Mucosa of descending colon (tissue), 3 donors: ENCODE data around the gene CCN5. TPM values are rescaled to one million over a fixed set of nuclear protein-coding genes. Genes with fewer than 3 reads are reported as not detected.

ENCODE experiments used
- ATAC-seq: fragments of 200-7000 bp; cut with Tn5 transposase; one replicate; pipeline ENCODE4 v1.9.1; 2020; ENCODE audit warnings: mild to moderate bottlenecking, moderate library complexity
- DNase-seq, 3 donors: peaks; one replicate each; pipeline ENCODE4 v3.0.0-alpha.2; 2020
- H3K36me3 ChIP-seq: fragments of 200-600 bp; one replicate; pipeline ENCODE4 v1.8.0; 2021; ENCODE audit warnings: low read depth, mild to moderate bottlenecking
- H3K4me1 ChIP-seq: fragments of 200-600 bp; one replicate; pipeline ENCODE4 v1.8.0; 2021; ENCODE audit warnings: low read depth, mild to moderate bottlenecking
- H3K4me3 ChIP-seq: fragments of 200-600 bp; one replicate; pipeline ENCODE4 v1.8.0; 2021; ENCODE audit warnings: mild to moderate bottlenecking
- H3K9me3 ChIP-seq: fragments of 200-600 bp; one replicate; pipeline ENCODE4 v1.8.0; 2021; ENCODE audit warnings: mild to moderate bottlenecking
- CTCF ChIP-seq: fragments of 200-600 bp; IDR thresholded peaks from one replicate; pipeline ENCODE4 v1.8.0; 2022; ENCODE audit warnings: antibody characterized with exemption, mild to moderate bottlenecking
- intact Hi-C, 2 donors: fragments of 100-400 bp; cut with DNase I in 1 of 2; cut with micrococcal nuclease in 1 of 2; formaldehyde crosslinking; loops; one replicate each; pipeline versions ENCODE4 v1.11.0 to v1.11.1; 2022; cut with DNase I, micrococcal nuclease
- total RNA-seq, 3 donors: library from RNA; stranded (reverse); fragmentation: NEBNext Ultra II Directional in 2 of 3; extraction: Animal tissue kit (Norgen Biotek cat#: 25700) in 2 of 3; gene quantifications; one replicate each; pipeline versions ENCODE4 v1.2.1 to v1.2.4, GENCODE V29; 2021 to 2023
- donor health status: DM: no; HTN: no; CAD: no; lungs with moderate emphysema.
- donor health status: DM: no; HTN: no; CAD: no.
- donor health status: DM: no; HTN: yes; CAD: no.

The CCN5 gene
- total RNA-seq, 3 donors from 2014 or later: 1.7 to 6.3 (median 4.2) TPM

DNA sequence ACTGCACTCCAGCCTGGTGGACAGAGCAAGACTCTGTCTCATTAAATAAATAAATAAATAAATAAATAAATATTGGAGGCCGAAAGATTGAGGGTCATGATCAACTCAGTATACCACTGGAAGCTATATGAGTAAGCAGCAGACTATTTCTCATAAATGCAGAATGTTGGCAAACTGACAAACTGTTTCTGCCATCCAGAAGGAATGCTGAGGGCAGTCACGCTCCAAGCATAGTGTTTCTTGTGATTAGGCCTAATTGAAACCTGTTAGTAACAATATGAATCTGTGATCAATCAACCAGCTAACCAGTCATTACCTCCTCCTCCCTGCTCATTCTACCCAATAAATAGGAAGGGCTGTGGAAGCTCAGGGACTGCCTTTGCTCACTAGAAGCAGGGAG, 15.3 kb downstream of the CCN5 start:
- ATAC-seq: no peak
- DNase-seq: no peak
- Histone ChIP-seq H3K4me1 (no peaks in the 10 kb centered on the region), H3K36me3 (no peaks in the 10 kb centered on the region), H3K4me3 (no peak overlapping the region), H3K9me3 (no peaks in the 10 kb centered on the region)
- intact Hi-C loops: loop anchor here in 1 of 2 donors (5.0 kb wide), 1 partner anchor 43 kb away; no protein-coding TSS in a partner anchor
- TF ChIP-seq CTCF: no peak

GRCh38 chr20:44731657-44732056, 16.5 kb downstream of the CCN5 start:
- Histone ChIP-seq H3K9me3 (no peaks in the 10 kb centered on the region), H3K4me1 (no peaks in the 10 kb centered on the region), H3K36me3 (no peaks in the 10 kb centered on the region), H3K4me3 (no peak overlapping the region)
- TF ChIP-seq CTCF: no peak
- DNase-seq (no peak), ATAC-seq (no peak)
- intact Hi-C loops: loop anchor here (2.0 to 5.0 kb wide), 2 partner anchors 44 to 47 kb away; no protein-coding TSS in a partner anchor

DNA sequence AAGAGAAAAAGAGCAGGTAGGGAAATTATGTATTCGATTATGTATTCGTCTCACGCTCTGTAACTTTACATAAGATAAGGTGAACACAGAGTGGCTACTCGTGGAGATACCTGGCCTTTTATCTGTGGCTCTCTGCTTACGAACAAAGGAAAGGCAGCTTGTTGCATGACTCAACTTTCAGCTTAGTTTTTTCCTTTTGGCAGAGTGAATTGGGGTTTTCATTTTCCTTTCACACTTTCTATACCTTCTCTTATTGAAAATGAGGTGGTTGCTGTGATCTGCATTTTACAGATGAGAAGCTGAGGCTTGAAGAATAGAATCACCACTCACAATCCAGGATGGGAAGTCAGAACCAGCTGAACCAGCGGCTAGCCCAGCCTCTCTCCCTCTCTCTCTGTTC, 17.2 kb downstream of the CCN5 start:
- DNase-seq (no peak), ATAC-seq (no peak)
- Histone ChIP-seq H3K4me3 (no peak overlapping the region), H3K9me3 (no peaks in the 10 kb centered on the region), H3K4me1 (no peaks in the 10 kb centered on the region), H3K36me3 (no peaks in the 10 kb centered on the region)
- TF ChIP-seq CTCF: no peak
- intact Hi-C loops: loop anchor here (2.0 to 5.0 kb wide), 2 partner anchors 45 to 48 kb away; no protein-coding TSS in a partner anchor

DNA sequence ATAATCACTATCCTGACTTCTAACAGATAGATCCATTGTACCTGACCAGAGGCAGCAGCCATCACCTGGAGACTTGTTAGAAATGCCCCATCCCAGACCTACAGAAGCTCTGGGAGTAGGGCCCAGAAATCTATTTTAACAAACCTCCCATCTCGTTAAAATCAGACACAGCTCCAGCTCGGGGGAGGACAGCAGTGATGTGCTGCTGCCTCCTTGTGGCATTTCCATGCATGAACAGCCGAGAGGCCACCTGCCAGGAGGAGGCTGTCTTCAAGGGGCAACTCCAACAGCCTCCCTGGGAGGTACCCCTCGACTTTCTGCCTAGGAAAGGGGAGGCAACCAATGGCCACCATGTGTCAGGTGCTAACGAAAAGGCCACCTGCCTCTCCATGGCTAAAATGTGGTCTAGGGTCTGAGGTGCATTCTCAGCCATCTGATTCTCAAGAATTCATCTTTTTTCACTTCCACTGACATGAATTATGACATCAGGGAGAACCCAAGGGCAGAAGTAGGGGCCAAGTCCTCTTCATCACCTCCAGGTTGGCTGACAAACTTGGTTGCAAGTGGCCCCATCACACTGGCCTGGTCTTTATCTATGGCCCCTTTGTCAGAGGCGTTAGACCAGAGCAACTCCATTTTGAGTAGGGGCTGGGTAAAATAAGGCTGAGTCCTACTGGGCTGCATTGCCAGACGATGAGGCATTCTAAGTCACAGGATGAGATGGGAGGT, 18.3 kb downstream of the CCN5 start:
- no peaks in the 10 kb centered on the region for H3K36me3 ChIP-seq
- H3K4me3 ChIP-seq: no peak overlapping the region
- TF ChIP-seq CTCF: peak; percentile 48
- DNase-seq: peak in 2 of 3 donors; percentile 72 to 76
- peak; percentile 62 for ATAC-seq
- no peaks in the 10 kb centered on the region for H3K9me3 ChIP-seq
- no peaks in the 10 kb centered on the region for H3K4me1 ChIP-seq
- intact Hi-C loops: loop anchor here (2.0 to 5.0 kb wide), 2 partner anchors 46 to 49 kb away; no protein-coding TSS in a partner anchor

DNA sequence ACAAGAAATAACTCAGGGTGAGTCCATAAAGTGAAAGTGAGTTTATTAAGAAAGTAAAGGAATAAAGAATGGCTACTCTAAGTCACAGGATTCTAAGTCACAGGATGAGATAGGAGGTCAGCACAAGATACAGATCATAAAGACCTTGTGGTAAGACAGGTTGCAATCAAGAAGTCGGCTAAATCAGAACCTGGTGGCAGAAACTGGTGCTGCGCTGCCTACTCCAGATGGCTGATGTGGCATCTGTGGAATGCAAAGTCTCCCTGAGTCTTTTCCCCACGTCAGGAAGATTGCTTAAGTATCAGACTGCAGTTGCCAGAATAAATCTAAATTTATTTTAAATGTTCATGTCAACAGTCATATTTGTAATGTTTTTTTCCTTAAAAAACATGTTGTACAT, 19.8 kb downstream of the CCN5 start:
- no peaks in the 10 kb centered on the region for H3K4me1 ChIP-seq
- H3K9me3 ChIP-seq: no peaks in the 10 kb centered on the region
- ATAC-seq (no peak), DNase-seq (no peak)
- H3K4me3 ChIP-seq: no peak overlapping the region
- no peaks in the 10 kb centered on the region for H3K36me3 ChIP-seq
- no peak for TF ChIP-seq CTCF
- intact Hi-C loops: loop anchor here in 1 of 2 donors (5.0 kb wide), 1 partner anchor 48 kb away; no protein-coding TSS in a partner anchor
